Measurements from ENCODE around the gene TRPM8. TPM values are rescaled to one million over a fixed set of nuclear protein-coding genes. Genes with fewer than 3 reads are reported as not detected.

TRPM8 gene
- total RNA-seq, 1 donor from 2014 or later = 7.5 TPM

- no peak for TF ChIP-seq EZH2 (IDR thresholded peaks at IDR 0.05)
- TF ChIP-seq CTCF (IDR thresholded peaks at IDR 0.05) = no peak
- TF ChIP-seq EZH2phosphoT487 (IDR thresholded peaks at IDR 0.05) = no peak
Measured at GRCh38 chr2:234015861-234016260, 98.7 kb downstream of the TRPM8 start.

GRCh38 chr2:234019896-234020295 lies 102.7 kb downstream of the TRPM8 start:
- DNase-seq (ENCODE audit: low spot score) = no peak
- Mint-ChIP-seq H3K4me1 (peaks cover 4% of the 10 kb centered on the region), H3K9me3 (peaks cover 31% of the 10 kb centered on the region)

More at GRCh38 chr2:234015861-234016260, 98.7 kb downstream of the TRPM8 start:
- no peaks in the 10 kb centered on the region for H3K27me3 ChIP-seq
- H3K9me3 ChIP-seq (ENCODE audit: low read depth) = no peaks in the 10 kb centered on the region
- H3K36me3 Mint-ChIP-seq = peaks cover 4% of the 10 kb centered on the region
- no peaks in the 10 kb centered on the region for H3F3A ChIP-seq (ENCODE audit: low read depth)
- no peaks in the 10 kb centered on the region for H3K79me2 ChIP-seq (ENCODE audit: low read depth)
- peaks cover 4% of the 10 kb centered on the region for H3K4me1 Mint-ChIP-seq
- H3K27ac ChIP-seq = no peak overlapping the region
- H3K27ac Mint-ChIP-seq = no peak overlapping the region
- no peak overlapping the region for H3K4me3 Mint-ChIP-seq
- no peak overlapping the region for H3K9ac ChIP-seq
- no peaks in the 10 kb centered on the region for H3K36me3 ChIP-seq
- H3K4me1 ChIP-seq = no peaks in the 10 kb centered on the region
- H2AFZ ChIP-seq (replicated peaks) = no peak overlapping the region
- no peaks in the 10 kb centered on the region for H4K20me1 ChIP-seq (ENCODE audit: low read depth)
- no peak overlapping the region for H3K4me3 ChIP-seq
- no peak overlapping the region for H3K4me2 ChIP-seq
- H3K27me3 Mint-ChIP-seq (ENCODE audit: insufficient read depth, low read depth) = peaks cover 4% of the 10 kb centered on the region
- DNase-seq (ENCODE audit: low spot score) = no peak
- H3K9me3 Mint-ChIP-seq = peaks cover 10% of the 10 kb centered on the region

GRCh38 chr2:234020332-234020731 lies 103.2 kb downstream of the TRPM8 start:
- Mint-ChIP-seq H3K9me3 (peaks cover 31% of the 10 kb centered on the region), H3K4me1 (peaks cover 7% of the 10 kb centered on the region), H3K36me3 (peaks cover 6% of the 10 kb centered on the region), H3K4me3 (no peak overlapping the region), H3K27ac (no peak overlapping the region), H3K27me3 (ENCODE audit: insufficient read depth, low read depth) (peaks cover 9% of the 10 kb centered on the region)
- Histone ChIP-seq H3K9me3 (ENCODE audit: low read depth) (no peaks in the 10 kb centered on the region), H4K20me1 (ENCODE audit: low read depth) (no peaks in the 10 kb centered on the region), H3K27me3 (no peaks in the 10 kb centered on the region), H3K4me3 (no peak overlapping the region), H2AFZ (replicated peaks) (no peak overlapping the region), H3K4me2 (no peak overlapping the region), H3K4me1 (no peaks in the 10 kb centered on the region), H3K79me2 (ENCODE audit: low read depth) (no peaks in the 10 kb centered on the region), H3K27ac (no peak overlapping the region), H3K36me3 (no peaks in the 10 kb centered on the region), H3F3A (ENCODE audit: low read depth) (no peaks in the 10 kb centered on the region), H3K9ac (no peak overlapping the region)
- TF ChIP-seq EZH2phosphoT487 (IDR thresholded peaks at IDR 0.05) (no peak), EZH2 (IDR thresholded peaks at IDR 0.05) (no peak), CTCF (IDR thresholded peaks at IDR 0.05) (no peak)
- DNase-seq (ENCODE audit: low spot score) = no peak

More at GRCh38 chr2:234019896-234020295, 102.7 kb downstream of the TRPM8 start:
- Histone ChIP-seq H3K4me3 (no peak overlapping the region), H3K36me3 (no peaks in the 10 kb centered on the region), H3K4me2 (no peak overlapping the region), H2AFZ (replicated peaks) (no peak overlapping the region), H3F3A (ENCODE audit: low read depth) (no peaks in the 10 kb centered on the region), H3K79me2 (ENCODE audit: low read depth) (no peaks in the 10 kb centered on the region), H3K9ac (no peak overlapping the region), H3K27ac (no peak overlapping the region), H3K4me1 (no peaks in the 10 kb centered on the region), H4K20me1 (ENCODE audit: low read depth) (no peaks in the 10 kb centered on the region), H3K27me3 (no peaks in the 10 kb centered on the region), H3K9me3 (ENCODE audit: low read depth) (no peaks in the 10 kb centered on the region)
- no peak overlapping the region for H3K4me3 Mint-ChIP-seq
- TF ChIP-seq CTCF (IDR thresholded peaks at IDR 0.05) = no peak
- TF ChIP-seq EZH2 (IDR thresholded peaks at IDR 0.05) = no peak
- no peak for TF ChIP-seq EZH2phosphoT487 (IDR thresholded peaks at IDR 0.05)
- no peak overlapping the region for H3K27ac Mint-ChIP-seq
- H3K27me3 Mint-ChIP-seq (ENCODE audit: insufficient read depth, low read depth) = peaks cover 9% of the 10 kb centered on the region
- H3K36me3 Mint-ChIP-seq = peaks cover 6% of the 10 kb centered on the region

All from neural progenitor cell (in vitro differentiated cells).